GM12878 (cell line): ENCODE results near the gene ZNF687. TPM values are rescaled to one million over a fixed set of nuclear protein-coding genes. Genes with fewer than 3 reads are reported as not detected.
A peak's percentile ranks its signal among the peaks of the same experiment; 100 is the strongest.

Experiments used
- BACH1 ChIP-seq: fragments of 450-650 bp; IDR thresholded peaks from 2 replicates; pipeline ENCODE4 v1.6.1; 2017; ENCODE audit warnings: mild to moderate bottlenecking, borderline replicate concordance
- BRCA1 ChIP-seq: IDR thresholded peaks from 2 replicates; pipeline ENCODE4 v1.6.1; 2011; ENCODE audit warnings: low read depth, low read length, improper control_type of control experiment
- CBFB ChIP-seq: IDR thresholded peaks from 2 replicates; pipeline ENCODE4 v1.6.1; 2016; ENCODE audit warnings: antibody characterized with exemption, low read depth
- CHD4 ChIP-seq: fragments of 200-600 bp; sonication (generic); IDR thresholded peaks from 2 replicates; pipeline ENCODE4 v1.6.1; 2016; ENCODE audit warnings: mild to moderate bottlenecking
- EZH2 ChIP-seq: IDR thresholded peaks from 2 replicates; pipeline ENCODE4 v1.6.1; 2012; ENCODE audit warnings: low read depth, mild to moderate bottlenecking, control low read depth, inconsistent platforms, low read length, borderline replicate concordance; ENCODE audit not compliant: control insufficient read depth
- IRF4 ChIP-seq: IDR thresholded peaks from 2 replicates; pipeline ENCODE4 v1.6.1; 2011; ENCODE audit warnings: low read depth, low read length
- JUNB ChIP-seq: IDR thresholded peaks from 2 replicates; pipeline ENCODE4 v1.6.1; 2016; ENCODE audit warnings: antibody characterized with exemption, mild to moderate bottlenecking
- RAD21 ChIP-seq: IDR thresholded peaks from 2 replicates; pipeline ENCODE4 v1.6.1; 2011; ENCODE audit warnings: mild to moderate bottlenecking, low read depth, low read length, moderate library complexity; ENCODE audit not compliant: insufficient read depth
- polyA plus RNA-seq, 11 experiments: library from polyadenylated mRNA; depleted of rRNA in 4 of 11; unstranded in 6 of 11; stranded (reverse) in 5 of 11; fragments of >200 nt; fragmentation: Nextera tagmentation in 4 of 11; fragmentation: Illumina TruSeq in 1 of 11; extraction: Ambion mirVana in 4 of 11; extraction: Trizol in 1 of 11; gene quantifications; 1 replicate in 1 of 11; 2 replicates in 10 of 11; pipeline versions ENCODE4 v1.2.1 to v1.2.3, GENCODE V29; 2011 to 2016; ENCODE audit warnings: inconsistent platforms in 2 of 11, missing spikeins in 2 of 11, low read depth in 1 of 11
- total RNA-seq, 4 experiments: library from RNA; depleted of rRNA in 3 of 4; stranded (reverse); fragments of >200 nt in 3 of 4; fragmentation: Illumina TruSeq in 1 of 4; extraction: Trizol in 1 of 4; gene quantifications; 2 replicates each; pipeline versions ENCODE4 v1.2.1 to v1.2.3, GENCODE V29; 2013 to 2021
- TF ChIP-seq, protein P1 (sequence below): fragments of 150-350 bp; IDR thresholded peaks from 2 replicates; pipeline ENCODE4 v1.6.1; 2014; ENCODE audit warnings: mild to moderate bottlenecking, low read depth, low read length
- TF ChIP-seq, protein P2 (sequence below): IDR thresholded peaks from 2 replicates; pipeline ENCODE4 v1.6.1; 2012; ENCODE audit warnings: low read length, inconsistent platforms
- TF ChIP-seq, protein P3 (sequence below): fragments of 450-650 bp; IDR thresholded peaks from 2 replicates; pipeline ENCODE4 v1.6.1; 2017; ENCODE audit warnings: antibody characterized with exemption, mild to moderate bottlenecking, moderate library complexity
- TF ChIP-seq, protein P4 (sequence below): fragments of 450-650 bp; IDR thresholded peaks from 2 replicates; pipeline ENCODE4 v1.6.1; 2016; ENCODE audit warnings: mild to moderate bottlenecking, moderate library complexity, borderline replicate concordance
- TF ChIP-seq, protein P5 (sequence below): fragments of 450-650 bp; IDR thresholded peaks from 2 replicates; pipeline ENCODE4 v1.6.1; 2016; ENCODE audit warnings: mild to moderate bottlenecking

The ZNF687 gene
- total and polyA plus RNA-seq, 10 of the 15 experiments (the other 5 are each of a cell fraction or from before 2014, with no cell fraction given) = 0.08 to 30.9 (median 9.9) TPM

DNA sequence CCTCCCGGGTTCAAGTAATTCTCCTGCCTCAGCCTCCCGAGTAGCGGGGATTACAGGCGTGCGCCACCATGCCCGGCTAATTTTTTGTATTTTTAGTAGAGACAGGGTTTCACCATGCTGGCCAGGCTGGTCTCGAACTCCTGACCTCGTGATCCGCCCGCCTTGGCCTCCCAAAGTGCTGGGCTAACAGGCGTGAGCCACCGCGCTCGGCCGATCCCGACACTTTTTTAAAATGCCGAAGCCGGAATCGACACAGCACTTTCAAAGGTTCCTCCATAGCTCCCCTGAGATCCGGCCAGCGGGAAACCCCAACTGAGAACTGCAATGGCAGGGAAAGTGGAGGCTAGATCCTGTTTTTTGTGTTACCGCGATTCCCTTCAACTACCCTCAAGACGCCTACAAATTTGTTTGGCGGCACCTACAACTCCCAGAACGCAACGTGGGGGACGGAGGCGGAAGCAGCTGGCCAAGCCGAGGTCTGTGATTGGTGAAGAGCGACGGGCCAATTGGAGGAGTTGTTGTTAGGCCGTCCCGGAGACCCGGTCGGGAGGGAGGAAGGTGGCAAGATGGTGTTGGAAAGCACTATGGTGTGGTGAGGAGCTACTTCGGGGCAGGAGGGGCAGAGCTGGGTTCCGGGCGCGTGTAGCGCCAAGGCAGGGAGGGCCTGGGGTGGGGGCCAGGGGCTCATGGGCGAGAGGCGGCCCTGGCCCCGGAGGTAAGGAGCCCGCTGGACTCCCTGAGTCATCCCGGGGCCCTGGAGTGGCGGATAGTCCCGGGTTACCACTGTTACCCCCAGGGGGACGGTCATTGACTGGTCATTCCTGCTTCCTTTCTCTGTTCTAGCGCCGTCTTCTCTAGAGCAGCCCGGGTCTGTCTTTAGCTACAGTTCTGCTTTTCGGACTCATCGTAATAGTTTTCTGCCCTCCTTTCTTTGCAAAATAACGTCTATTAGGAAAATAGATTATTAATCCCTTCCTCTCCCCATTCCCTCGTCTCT lies 27.6 kb upstream of the ZNF687 start, which contains the start of gene PSMD4 (continued):
- no peak for TF ChIP-seq EZH2
- TF ChIP-seq, protein P1, sequence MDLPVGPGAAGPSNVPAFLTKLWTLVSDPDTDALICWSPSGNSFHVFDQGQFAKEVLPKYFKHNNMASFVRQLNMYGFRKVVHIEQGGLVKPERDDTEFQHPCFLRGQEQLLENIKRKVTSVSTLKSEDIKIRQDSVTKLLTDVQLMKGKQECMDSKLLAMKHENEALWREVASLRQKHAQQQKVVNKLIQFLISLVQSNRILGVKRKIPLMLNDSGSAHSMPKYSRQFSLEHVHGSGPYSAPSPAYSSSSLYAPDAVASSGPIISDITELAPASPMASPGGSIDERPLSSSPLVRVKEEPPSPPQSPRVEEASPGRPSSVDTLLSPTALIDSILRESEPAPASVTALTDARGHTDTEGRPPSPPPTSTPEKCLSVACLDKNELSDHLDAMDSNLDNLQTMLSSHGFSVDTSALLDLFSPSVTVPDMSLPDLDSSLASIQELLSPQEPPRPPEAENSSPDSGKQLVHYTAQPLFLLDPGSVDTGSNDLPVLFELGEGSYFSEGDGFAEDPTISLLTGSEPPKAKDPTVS = no peak
- TF ChIP-seq, protein P2, sequence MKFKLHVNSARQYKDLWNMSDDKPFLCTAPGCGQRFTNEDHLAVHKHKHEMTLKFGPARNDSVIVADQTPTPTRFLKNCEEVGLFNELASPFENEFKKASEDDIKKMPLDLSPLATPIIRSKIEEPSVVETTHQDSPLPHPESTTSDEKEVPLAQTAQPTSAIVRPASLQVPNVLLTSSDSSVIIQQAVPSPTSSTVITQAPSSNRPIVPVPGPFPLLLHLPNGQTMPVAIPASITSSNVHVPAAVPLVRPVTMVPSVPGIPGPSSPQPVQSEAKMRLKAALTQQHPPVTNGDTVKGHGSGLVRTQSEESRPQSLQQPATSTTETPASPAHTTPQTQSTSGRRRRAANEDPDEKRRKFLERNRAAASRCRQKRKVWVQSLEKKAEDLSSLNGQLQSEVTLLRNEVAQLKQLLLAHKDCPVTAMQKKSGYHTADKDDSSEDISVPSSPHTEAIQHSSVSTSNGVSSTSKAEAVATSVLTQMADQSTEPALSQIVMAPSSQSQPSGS = no peak
- TF ChIP-seq JUNB = no peak
- TF ChIP-seq, protein P3, sequence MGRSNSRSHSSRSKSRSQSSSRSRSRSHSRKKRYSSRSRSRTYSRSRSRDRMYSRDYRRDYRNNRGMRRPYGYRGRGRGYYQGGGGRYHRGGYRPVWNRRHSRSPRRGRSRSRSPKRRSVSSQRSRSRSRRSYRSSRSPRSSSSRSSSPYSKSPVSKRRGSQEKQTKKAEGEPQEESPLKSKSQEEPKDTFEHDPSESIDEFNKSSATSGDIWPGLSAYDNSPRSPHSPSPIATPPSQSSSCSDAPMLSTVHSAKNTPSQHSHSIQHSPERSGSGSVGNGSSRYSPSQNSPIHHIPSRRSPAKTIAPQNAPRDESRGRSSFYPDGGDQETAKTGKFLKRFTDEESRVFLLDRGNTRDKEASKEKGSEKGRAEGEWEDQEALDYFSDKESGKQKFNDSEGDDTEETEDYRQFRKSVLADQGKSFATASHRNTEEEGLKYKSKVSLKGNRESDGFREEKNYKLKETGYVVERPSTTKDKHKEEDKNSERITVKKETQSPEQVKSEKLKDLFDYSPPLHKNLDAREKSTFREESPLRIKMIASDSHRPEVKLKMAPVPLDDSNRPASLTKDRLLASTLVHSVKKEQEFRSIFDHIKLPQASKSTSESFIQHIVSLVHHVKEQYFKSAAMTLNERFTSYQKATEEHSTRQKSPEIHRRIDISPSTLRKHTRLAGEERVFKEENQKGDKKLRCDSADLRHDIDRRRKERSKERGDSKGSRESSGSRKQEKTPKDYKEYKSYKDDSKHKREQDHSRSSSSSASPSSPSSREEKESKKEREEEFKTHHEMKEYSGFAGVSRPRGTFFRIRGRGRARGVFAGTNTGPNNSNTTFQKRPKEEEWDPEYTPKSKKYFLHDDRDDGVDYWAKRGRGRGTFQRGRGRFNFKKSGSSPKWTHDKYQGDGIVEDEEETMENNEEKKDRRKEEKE = no peak
- TF ChIP-seq, protein P4, sequence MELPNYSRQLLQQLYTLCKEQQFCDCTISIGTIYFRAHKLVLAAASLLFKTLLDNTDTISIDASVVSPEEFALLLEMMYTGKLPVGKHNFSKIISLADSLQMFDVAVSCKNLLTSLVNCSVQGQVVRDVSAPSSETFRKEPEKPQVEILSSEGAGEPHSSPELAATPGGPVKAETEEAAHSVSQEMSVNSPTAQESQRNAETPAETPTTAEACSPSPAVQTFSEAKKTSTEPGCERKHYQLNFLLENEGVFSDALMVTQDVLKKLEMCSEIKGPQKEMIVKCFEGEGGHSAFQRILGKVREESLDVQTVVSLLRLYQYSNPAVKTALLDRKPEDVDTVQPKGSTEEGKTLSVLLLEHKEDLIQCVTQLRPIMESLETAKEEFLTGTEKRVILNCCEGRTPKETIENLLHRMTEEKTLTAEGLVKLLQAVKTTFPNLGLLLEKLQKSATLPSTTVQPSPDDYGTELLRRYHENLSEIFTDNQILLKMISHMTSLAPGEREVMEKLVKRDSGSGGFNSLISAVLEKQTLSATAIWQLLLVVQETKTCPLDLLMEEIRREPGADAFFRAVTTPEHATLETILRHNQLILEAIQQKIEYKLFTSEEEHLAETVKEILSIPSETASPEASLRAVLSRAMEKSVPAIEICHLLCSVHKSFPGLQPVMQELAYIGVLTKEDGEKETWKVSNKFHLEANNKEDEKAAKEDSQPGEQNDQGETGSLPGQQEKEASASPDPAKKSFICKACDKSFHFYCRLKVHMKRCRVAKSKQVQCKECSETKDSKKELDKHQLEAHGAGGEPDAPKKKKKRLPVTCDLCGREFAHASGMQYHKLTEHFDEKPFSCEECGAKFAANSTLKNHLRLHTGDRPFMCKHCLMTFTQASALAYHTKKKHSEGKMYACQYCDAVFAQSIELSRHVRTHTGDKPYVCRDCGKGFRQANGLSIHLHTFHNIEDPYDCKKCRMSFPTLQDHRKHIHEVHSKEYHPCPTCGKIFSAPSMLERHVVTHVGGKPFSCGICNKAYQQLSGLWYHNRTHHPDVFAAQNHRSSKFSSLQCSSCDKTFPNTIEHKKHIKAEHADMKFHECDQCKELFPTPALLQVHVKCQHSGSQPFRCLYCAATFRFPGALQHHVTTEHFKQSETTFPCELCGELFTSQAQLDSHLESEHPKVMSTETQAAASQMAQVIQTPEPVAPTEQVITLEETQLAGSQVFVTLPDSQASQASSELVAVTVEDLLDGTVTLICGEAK = peak; percentile 89
- no peak for TF ChIP-seq RAD21
- TF ChIP-seq BACH1 = no peak
- no peak for TF ChIP-seq BRCA1
- peak; percentile 55 for TF ChIP-seq CBFB
- no peak for TF ChIP-seq CHD4
- TF ChIP-seq, protein P5, sequence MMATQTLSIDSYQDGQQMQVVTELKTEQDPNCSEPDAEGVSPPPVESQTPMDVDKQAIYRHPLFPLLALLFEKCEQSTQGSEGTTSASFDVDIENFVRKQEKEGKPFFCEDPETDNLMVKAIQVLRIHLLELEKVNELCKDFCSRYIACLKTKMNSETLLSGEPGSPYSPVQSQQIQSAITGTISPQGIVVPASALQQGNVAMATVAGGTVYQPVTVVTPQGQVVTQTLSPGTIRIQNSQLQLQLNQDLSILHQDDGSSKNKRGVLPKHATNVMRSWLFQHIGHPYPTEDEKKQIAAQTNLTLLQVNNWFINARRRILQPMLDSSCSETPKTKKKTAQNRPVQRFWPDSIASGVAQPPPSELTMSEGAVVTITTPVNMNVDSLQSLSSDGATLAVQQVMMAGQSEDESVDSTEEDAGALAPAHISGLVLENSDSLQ = no peak; the same call in 1 of the 2 replicates
- TF ChIP-seq IRF4 = no peak
